GM23338 (cell line): ENCODE results near the gene DLK1. TPM values are rescaled to one million over a fixed set of nuclear protein-coding genes. Genes with fewer than 3 reads are reported as not detected.

Source experiments
- ATAC-seq: fragments of 200-7000 bp; cut with Tn5 transposase; 3 replicates; pipeline ENCODE4 v1.9.1; 2020
- DNase-seq: peaks from one replicate; pipeline ENCODE4 v3.0.0-alpha.2; 2015; ENCODE audit warnings: low spot score
- H2AFZ ChIP-seq: fragments of 200-600 bp; sonication (generic); 2 replicates; pipeline ENCODE4 v1.8.0; 2016; ENCODE audit warnings: antibody characterized with exemption, mild to moderate bottlenecking, moderate library complexity
- H3F3A ChIP-seq: fragments of 200-600 bp; sonication (generic); replicated peaks from 2 replicates; pipeline ENCODE4 v1.8.0; 2017; ENCODE audit warnings: antibody characterized with exemption, mixed run types, low read depth
- H3K27ac ChIP-seq: fragments of 200-600 bp; sonication (generic); 2 replicates; pipeline ENCODE4 v1.6.1; 2016; ENCODE audit warnings: low read depth
- H3K27me3 ChIP-seq: fragments of 200-600 bp; sonication (generic); 2 replicates; pipeline ENCODE4 v1.8.0; 2016; ENCODE audit warnings: mild to moderate bottlenecking, mixed run types, moderate library complexity; ENCODE audit not compliant: insufficient read depth
- H3K36me3 ChIP-seq: fragments of 200-600 bp; sonication (generic); 2 replicates; pipeline ENCODE4 v1.8.0; 2016; ENCODE audit warnings: mild to moderate bottlenecking; ENCODE audit not compliant: insufficient read depth
- H3K4me1 ChIP-seq: fragments of 200-600 bp; sonication (generic); 2 replicates; pipeline ENCODE4 v1.8.0; 2016; ENCODE audit warnings: mild to moderate bottlenecking, moderate library complexity; ENCODE audit not compliant: insufficient read depth
- H3K4me2 ChIP-seq: fragments of 200-600 bp; sonication (generic); 2 replicates; pipeline ENCODE4 v1.7.1; 2017; ENCODE audit warnings: mixed run types
- H3K4me3 ChIP-seq: fragments of 200-600 bp; sonication (generic); 2 replicates; pipeline ENCODE4 v1.6.1; 2016; ENCODE audit warnings: mixed run types
- H3K79me2 ChIP-seq: fragments of 200-600 bp; sonication (generic); replicated peaks from 2 replicates; pipeline ENCODE4 v1.8.0; 2017; ENCODE audit warnings: mild to moderate bottlenecking; ENCODE audit not compliant: insufficient read depth
- H3K9me2 ChIP-seq: fragments of 200-600 bp; sonication (generic); 2 replicates; pipeline ENCODE4 v1.8.0; 2017; ENCODE audit not compliant: insufficient read depth
- H4K20me1 ChIP-seq: fragments of 200-600 bp; sonication (generic); replicated peaks from 2 replicates; pipeline ENCODE4 v1.8.0; 2017; ENCODE audit warnings: mild to moderate bottlenecking; ENCODE audit not compliant: insufficient read depth
- H3K27ac Mint-ChIP-seq: 2 replicates; pipeline ENCODE4 v1.8.0; 2020; ENCODE audit warnings: inconsistent platforms, mild to moderate bottlenecking, moderate library complexity, mixed read lengths
- H3K27me3 Mint-ChIP-seq: 3 replicates; pipeline ENCODE4 v1.8.0; 2022; ENCODE audit warnings: low read depth, mild to moderate bottlenecking, moderate library complexity, mixed read lengths, inconsistent platforms; ENCODE audit not compliant: insufficient read depth, poor library complexity
- H3K36me3 Mint-ChIP-seq: 3 replicates; pipeline ENCODE4 v1.8.0; 2021; ENCODE audit warnings: low read depth, mild to moderate bottlenecking, inconsistent platforms, moderate library complexity, mixed read lengths
- H3K4me1 Mint-ChIP-seq: 3 replicates; pipeline ENCODE4 v1.8.0; 2020; ENCODE audit warnings: mild to moderate bottlenecking, inconsistent platforms, mixed read lengths
- H3K4me3 Mint-ChIP-seq: 3 replicates; pipeline ENCODE4 v1.8.0; 2021; ENCODE audit warnings: moderate library complexity, mild to moderate bottlenecking, inconsistent platforms, mixed read lengths
- H3K9me3 Mint-ChIP-seq: 3 replicates; pipeline ENCODE4 v1.8.0; 2020; ENCODE audit warnings: moderate library complexity, mild to moderate bottlenecking, inconsistent platforms, mixed read lengths
- CREB1 ChIP-seq: fragments of 250-450 bp; sonication (Bioruptor Pico); IDR thresholded peaks from 2 replicates; pipeline ENCODE4 v1.5.0; 2020; ENCODE audit warnings: low read depth, mild to moderate bottlenecking, moderate library complexity
- CTCF ChIP-seq, 2 experiments: fragments of 200-600 bp in 1 of 2; sonication (generic) in 1 of 2; conservative IDR thresholded peaks; 2 replicates each; pipeline versions ENCODE4 v1.5.1 to v1.6.1; 2016 to 2017; ENCODE audit warnings: antibody characterized with exemption in 2 of 2, low read depth in 2 of 2, mild to moderate bottlenecking in 2 of 2, moderate library complexity in 1 of 2
- EZH2 ChIP-seq: fragments of 200-600 bp; sonication (generic); IDR thresholded peaks from one replicate; pipeline ENCODE4 v1.8.0; 2017; ENCODE audit warnings: antibody characterized with exemption, mild to moderate bottlenecking, low read depth; ENCODE audit not compliant: unreplicated experiment
- EZH2phosphoT487 ChIP-seq: fragments of 200-600 bp; sonication (generic); IDR thresholded peaks from one replicate; pipeline ENCODE4 v1.8.1; 2018; ENCODE audit warnings: antibody characterized with exemption; ENCODE audit not compliant: unreplicated experiment
- JUNB ChIP-seq: IDR thresholded peaks from one replicate; pipeline ENCODE4 v1.6.1; 2016; ENCODE audit warnings: antibody characterized with exemption; ENCODE audit not compliant: unreplicated experiment
- NANOG ChIP-seq: IDR thresholded peaks from 2 replicates; pipeline ENCODE4 v1.6.1; 2016; ENCODE audit warnings: antibody characterized with exemption, borderline replicate concordance
- POLR2AphosphoS5 ChIP-seq: IDR thresholded peaks from 2 replicates; pipeline ENCODE4 v1.6.1; 2016; ENCODE audit warnings: antibody characterized with exemption, low read depth
- STAT1 ChIP-seq: IDR thresholded peaks from one replicate; pipeline ENCODE4 v1.6.1; 2016; ENCODE audit warnings: antibody characterized with exemption; ENCODE audit not compliant: unreplicated experiment
- ZNF331 ChIP-seq: fragments of 250-450 bp; sonication (Bioruptor Pico); IDR thresholded peaks from 2 replicates; pipeline ENCODE4 v1.5.0; 2020; ENCODE audit warnings: low read depth, mild to moderate bottlenecking, moderate library complexity
- ZNF462 ChIP-seq: fragments of 250-450 bp; sonication (Bioruptor Pico); IDR thresholded peaks from 2 replicates; pipeline ENCODE4 v1.5.0; 2020; ENCODE audit warnings: mild to moderate bottlenecking, moderate library complexity
- polyA plus RNA-seq: library from polyadenylated mRNA; unstranded; fragments of >200 nt; fragmentation: Nextera tagmentation; extraction: Ambion mirVana; gene quantifications from 2 replicates; pipeline ENCODE4 v1.2.1, GENCODE V29; 2016
- total RNA-seq: library from RNA; depleted of rRNA; stranded (reverse); fragments of >200 nt; shearing (Covaris generic); gene quantifications from 2 replicates; pipeline ENCODE4 v1.2.3, GENCODE V29; 2014

DLK1 gene
- total and polyA plus RNA-seq, 2 experiments from 2014 or later: 1.1 to 1.2 TPM

- TF ChIP-seq JUNB (no peak), ZNF462 (CRISPR knock-in tag) (no peak), NANOG (no peak), STAT1 (no peak), ZNF331 (CRISPR knock-in tag) (no peak), EZH2phosphoT487 (no peak)
- H3F3A ChIP-seq: no peaks in the 10 kb centered on the region
- H2AFZ ChIP-seq: no peak overlapping the region
- no peak overlapping the region for H3K27ac Mint-ChIP-seq
- ATAC-seq (no peak), DNase-seq (no peak)
- no peak overlapping the region for H3K4me2 ChIP-seq
- no peaks in the 10 kb centered on the region for H3K9me2 ChIP-seq
- H3K4me3 ChIP-seq: no peak overlapping the region
- H3K27me3 ChIP-seq: no peaks in the 10 kb centered on the region
- H3K79me2 ChIP-seq: no peaks in the 10 kb centered on the region
- H3K27ac ChIP-seq: no peak overlapping the region
- no peaks in the 10 kb centered on the region for H3K4me1 Mint-ChIP-seq
- no peaks in the 10 kb centered on the region; the same call in 2 of the 3 replicates for H3K9me3 Mint-ChIP-seq
- H4K20me1 ChIP-seq: no peaks in the 10 kb centered on the region
- H3K4me3 Mint-ChIP-seq: no peak overlapping the region
- peaks cover 16% of the 10 kb centered on the region for H3K27me3 Mint-ChIP-seq
- H3K36me3 ChIP-seq: no peaks in the 10 kb centered on the region
- no peaks in the 10 kb centered on the region for H3K36me3 Mint-ChIP-seq
- H3K4me1 ChIP-seq: no peaks in the 10 kb centered on the region
These were observed 51.8 kb downstream of the DLK1 start for GRCh38 chr14:100778526-100778882.

GRCh38 chr14:100778951-100779690 lies 52.4 kb downstream of the DLK1 start:
- DNase-seq: no peak
- TF ChIP-seq STAT1 (no peak), CREB1 (CRISPR knock-in tag) (no peak), EZH2phosphoT487 (no peak), POLR2AphosphoS5 (no peak), NANOG (no peak), EZH2 (no peak), CTCF (conservative IDR thresholded peaks at IDR 0.05; ENCODE audit: low read depth in 2 of 2) (no peak)

More at GRCh38 chr14:100778951-100779690, 52.4 kb downstream of the DLK1 start:
- no peak overlapping the region for H3K4me3 Mint-ChIP-seq
- H3K36me3 Mint-ChIP-seq: no peaks in the 10 kb centered on the region
- H3K27me3 ChIP-seq: no peaks in the 10 kb centered on the region
- no peak overlapping the region for H3K4me3 ChIP-seq
- H3K27ac Mint-ChIP-seq: no peak overlapping the region
- ATAC-seq: no peak
- no peaks in the 10 kb centered on the region for H3K79me2 ChIP-seq
- no peak overlapping the region for H2AFZ ChIP-seq
- peaks cover 14% of the 10 kb centered on the region for H3K27me3 Mint-ChIP-seq
- H3K36me3 ChIP-seq: no peaks in the 10 kb centered on the region
- H3K4me2 ChIP-seq: no peak overlapping the region
- no peaks in the 10 kb centered on the region for H4K20me1 ChIP-seq
- no peaks in the 10 kb centered on the region for H3K9me2 ChIP-seq
- H3K27ac ChIP-seq: no peak overlapping the region
- H3K4me1 ChIP-seq: no peaks in the 10 kb centered on the region
- no peaks in the 10 kb centered on the region; the same call in 2 of the 3 replicates for H3K9me3 Mint-ChIP-seq
- no peaks in the 10 kb centered on the region for H3K4me1 Mint-ChIP-seq
- H3F3A ChIP-seq: no peaks in the 10 kb centered on the region
